Ovary (tissue), 1 donor: ENCODE results near the gene UBR4.

Experiments used
- EP300 ChIP-seq: sonication (generic); formaldehyde crosslinking; IDR thresholded peaks from one replicate; pipeline ENCODE4 v1.6.1; 2017; ENCODE audit warnings: antibody characterized with exemption
- POLR2A ChIP-seq: fragments of 450-650 bp; IDR thresholded peaks from one replicate; pipeline ENCODE4 v1.6.1; 2017; ENCODE audit warnings: antibody characterized with exemption, mild to moderate bottlenecking, moderate library complexity

- TF ChIP-seq POLR2A (no peak), EP300 (no peak)
Observed at GRCh38 chr1:19209439-19209989, 552 bp downstream of the UBR4 start.
